Right atrium auricular region (tissue), 2 donors: ENCODE measurements around the gene MYBPHL. TPM values are rescaled to one million over a fixed set of nuclear protein-coding genes. Genes with fewer than 3 reads are reported as not detected.
A peak's percentile ranks its signal among the peaks of the same experiment; 100 is the strongest.

ENCODE experiments used
- DNase-seq: peaks from one replicate; pipeline ENCODE4 v3.0.0-alpha.2; 2019; ENCODE audit warnings: low spot score
- H3K27ac ChIP-seq, 2 donors: fragments of 200-600 bp; sonication (generic); 1 replicate in 1 of 2; 2 replicates in 1 of 2; pipeline ENCODE4 v1.5.1; 2016 to 2019
- H3K27me3 ChIP-seq, 2 donors: fragments of 200-600 bp; sonication (generic); one replicate each; pipeline versions ENCODE4 v1.5.1 to v1.6.0; 2017 to 2019
- H3K36me3 ChIP-seq: fragments of 200-600 bp; sonication (generic); one replicate; pipeline ENCODE4 v1.5.1; 2016
- H3K4me1 ChIP-seq, 2 donors: fragments of 200-600 bp; sonication (generic); one replicate each; pipeline versions ENCODE4 v1.5.1 to v1.6.0; 2017 to 2019
- H3K4me3 ChIP-seq, 2 donors: fragments of 200-600 bp; sonication (generic); 1 replicate in 1 of 2; 2 replicates in 1 of 2; pipeline ENCODE4 v1.5.1; 2017 to 2019; ENCODE audit warnings: mild to moderate bottlenecking in 1 of 2, moderate library complexity in 1 of 2
- H3K9me3 ChIP-seq, 2 donors: fragments of 200-600 bp; sonication (generic); one replicate each; pipeline ENCODE4 v1.5.1; 2019
- CTCF ChIP-seq, 2 donors: fragments of 200-600 bp; sonication (generic); IDR thresholded peaks; one replicate each; pipeline ENCODE4 v1.5.1; 2019; ENCODE audit warnings: antibody characterized with exemption in 2 of 2
- total RNA-seq, 2 donors: library from RNA; depleted of rRNA; stranded (reverse); fragments of >200 nt; gene quantifications; one replicate each; pipeline ENCODE4 v1.1.0, GENCODE V29; 2016

Gene MYBPHL
- total RNA-seq, 2 donors from 2014 or later: 62.2 to 381 TPM

DNA sequence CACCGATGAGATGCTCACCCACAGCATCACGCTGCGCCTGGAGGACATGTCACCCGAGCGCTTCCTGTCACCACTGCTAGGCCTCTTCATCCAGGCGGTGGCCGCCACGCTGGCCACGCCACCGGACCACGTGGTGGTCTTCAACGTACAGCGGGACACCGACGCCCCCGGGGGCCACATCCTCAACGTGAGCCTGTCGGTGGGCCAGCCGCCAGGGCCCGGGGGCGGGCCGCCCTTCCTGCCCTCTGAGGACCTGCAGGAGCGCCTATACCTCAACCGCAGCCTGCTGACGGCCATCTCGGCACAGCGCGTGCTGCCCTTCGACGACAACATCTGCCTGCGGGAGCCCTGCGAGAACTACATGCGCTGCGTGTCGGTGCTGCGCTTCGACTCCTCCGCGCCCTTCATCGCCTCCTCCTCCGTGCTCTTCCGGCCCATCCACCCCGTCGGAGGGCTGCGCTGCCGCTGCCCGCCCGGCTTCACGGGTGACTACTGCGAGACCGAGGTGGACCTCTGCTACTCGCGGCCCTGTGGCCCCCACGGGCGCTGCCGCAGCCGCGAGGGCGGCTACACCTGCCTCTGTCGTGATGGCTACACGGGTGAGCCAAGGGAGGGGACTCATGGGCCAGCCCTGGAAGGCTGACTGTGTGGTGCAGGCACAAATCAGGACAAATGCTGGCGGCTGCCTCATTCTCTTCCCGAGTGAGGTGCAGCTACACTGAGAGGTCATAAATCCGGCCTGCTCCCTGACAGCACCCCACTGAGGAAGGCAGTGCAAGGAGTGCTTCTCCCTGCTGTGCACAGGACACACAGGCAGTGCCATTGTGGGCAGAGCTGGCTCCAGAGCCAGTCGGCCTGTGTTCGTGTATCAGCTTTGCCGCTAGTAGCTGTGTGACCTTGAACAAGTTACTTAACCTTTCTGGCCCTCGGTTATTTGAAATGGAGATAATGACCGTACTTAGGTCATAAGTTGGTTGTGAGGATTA is 48.0 kb downstream of the MYBPHL start:
- H3K27ac ChIP-seq: no peak overlapping the region
- H3K4me1 ChIP-seq: peaks cover 0 to 34% of the 10 kb centered on the region in 2 donors
- DNase-seq: no peak
- no peaks in the 10 kb centered on the region for H3K27me3 ChIP-seq
- TF ChIP-seq CTCF (IDR thresholded peaks at IDR 0.05): no peak
- peaks cover 6% of the 10 kb centered on the region for H3K36me3 ChIP-seq
- no peak overlapping the region for H3K4me3 ChIP-seq
- H3K9me3 ChIP-seq: no peaks in the 10 kb centered on the region

- Histone ChIP-seq H3K27ac (no peak overlapping the region), H3K4me1 (peaks cover 0 to 35% of the 10 kb centered on the region in 2 donors), H3K4me3 (no peak overlapping the region), H3K36me3 (peaks cover 6% of the 10 kb centered on the region), H3K27me3 (no peaks in the 10 kb centered on the region), H3K9me3 (no peaks in the 10 kb centered on the region)
- no peak for DNase-seq
- no peak for TF ChIP-seq CTCF (IDR thresholded peaks at IDR 0.05)
Observed at GRCh38 chr1:109257682-109258421, 49.0 kb downstream of the MYBPHL start.

DNA sequence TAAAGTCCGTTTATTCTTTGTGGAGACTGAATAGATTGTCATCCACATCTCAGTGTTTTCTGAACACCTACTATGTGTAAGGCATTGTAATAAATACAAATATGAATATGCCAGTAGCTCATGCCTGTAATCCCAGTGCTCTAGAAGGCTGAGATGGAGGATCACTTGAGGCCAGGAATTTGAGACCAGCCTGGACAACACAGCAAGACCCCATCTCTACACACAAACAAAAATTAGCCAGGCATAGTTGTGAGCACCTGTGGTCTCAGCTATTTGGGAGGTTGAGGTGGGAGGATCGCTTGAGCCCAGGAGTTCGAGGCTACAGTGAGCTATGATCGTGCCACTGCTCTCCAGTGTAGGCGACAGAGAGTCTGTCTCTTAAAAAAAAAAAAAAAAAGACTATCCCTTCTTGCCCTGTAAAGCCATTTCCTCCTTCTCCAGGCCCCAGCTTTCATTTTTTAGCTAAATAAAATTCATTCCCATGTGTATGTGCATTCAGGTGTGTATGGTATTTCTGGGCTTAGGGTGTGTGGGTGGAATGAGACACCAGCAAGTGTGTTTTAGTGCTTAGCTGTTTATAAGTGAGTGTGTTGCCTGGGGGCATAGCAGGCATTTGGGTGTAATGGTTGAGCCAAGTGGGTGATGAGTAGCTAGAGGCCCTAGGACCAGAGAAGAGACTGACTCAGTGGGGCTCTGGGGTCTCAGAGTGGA is 49.7 kb downstream of the MYBPHL start:
- Histone ChIP-seq H3K27me3 (no peaks in the 10 kb centered on the region), H3K9me3 (no peaks in the 10 kb centered on the region), H3K4me3 (no peak overlapping the region), H3K27ac (no peak overlapping the region), H3K4me1 (peaks cover 0 to 36% of the 10 kb centered on the region in 2 donors), H3K36me3 (peaks cover 6% of the 10 kb centered on the region)
- TF ChIP-seq CTCF (IDR thresholded peaks at IDR 0.05): no peak
- DNase-seq: no peak

DNA sequence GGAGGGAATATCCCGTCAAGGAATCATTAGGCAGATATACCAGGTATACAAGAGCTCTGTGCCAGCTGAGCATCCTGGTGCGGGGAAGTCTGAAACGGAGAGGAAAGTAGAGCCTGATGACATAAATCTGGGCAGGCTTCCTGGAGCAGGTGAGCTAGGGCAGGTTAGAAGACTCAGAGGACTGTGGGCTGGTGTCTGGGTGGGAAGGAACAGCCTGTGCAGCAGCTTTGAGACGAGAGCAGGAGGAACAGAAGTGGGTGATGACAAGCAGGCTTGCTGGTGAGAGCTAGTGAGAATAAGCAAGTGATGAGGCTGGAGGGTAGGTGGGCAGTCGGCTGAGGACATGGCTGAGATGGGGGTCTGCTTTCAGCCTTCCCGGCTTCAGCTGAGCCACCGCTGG is 50.7 kb downstream of the MYBPHL start:
- Histone ChIP-seq H3K27me3 (no peaks in the 10 kb centered on the region), H3K4me3 (no peak overlapping the region), H3K27ac (no peak overlapping the region), H3K4me1 (peaks cover 0 to 36% of the 10 kb centered on the region in 2 donors), H3K9me3 (no peaks in the 10 kb centered on the region), H3K36me3 (peaks cover 6% of the 10 kb centered on the region)
- no peak for DNase-seq
- TF ChIP-seq CTCF (IDR thresholded peaks at IDR 0.05): no peak

DNA sequence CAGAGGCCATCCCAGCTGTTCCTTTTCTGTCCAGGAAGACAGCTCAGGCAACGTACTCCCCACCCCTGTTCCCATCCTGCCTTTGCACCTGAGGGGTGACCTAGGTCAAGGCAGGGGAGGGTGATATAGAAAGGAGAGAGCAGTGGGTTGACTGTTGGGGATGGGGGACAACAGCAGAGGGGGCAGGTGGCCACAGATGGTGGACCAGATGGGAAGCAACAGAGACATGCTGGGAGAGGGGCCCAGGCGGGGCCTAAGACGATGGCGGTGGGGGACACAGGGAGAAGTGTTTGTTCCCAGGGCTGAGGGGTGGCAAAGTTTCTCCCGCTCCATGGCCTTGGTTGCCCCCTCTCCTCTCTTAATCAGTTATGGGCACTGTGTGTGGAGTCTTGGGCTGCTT is 51.1 kb downstream of the MYBPHL start:
- H3K27ac ChIP-seq: peak overlapping the region in 1 of 2 donors; percentile 94
- DNase-seq: no peak
- H3K36me3 ChIP-seq: peaks cover 6% of the 10 kb centered on the region
- no peaks in the 10 kb centered on the region for H3K9me3 ChIP-seq
- no peaks in the 10 kb centered on the region for H3K27me3 ChIP-seq
- peaks cover 0 to 37% of the 10 kb centered on the region in 2 donors for H3K4me1 ChIP-seq
- TF ChIP-seq CTCF (IDR thresholded peaks at IDR 0.05): no peak
- H3K4me3 ChIP-seq: no peak overlapping the region
